ENCODE measurements around the gene CEACAM1. TPM values are rescaled to one million over a fixed set of nuclear protein-coding genes. Genes with fewer than 3 reads are reported as not detected.
"Not testable (repeated sequence)": the region's sequence is repeated elsewhere in the genome, so short reads cannot be mapped to it uniquely, and the experiment has no call there.

CEACAM1 gene
- total RNA-seq, 1 donor from 2014 or later = 0.46 TPM

DNA sequence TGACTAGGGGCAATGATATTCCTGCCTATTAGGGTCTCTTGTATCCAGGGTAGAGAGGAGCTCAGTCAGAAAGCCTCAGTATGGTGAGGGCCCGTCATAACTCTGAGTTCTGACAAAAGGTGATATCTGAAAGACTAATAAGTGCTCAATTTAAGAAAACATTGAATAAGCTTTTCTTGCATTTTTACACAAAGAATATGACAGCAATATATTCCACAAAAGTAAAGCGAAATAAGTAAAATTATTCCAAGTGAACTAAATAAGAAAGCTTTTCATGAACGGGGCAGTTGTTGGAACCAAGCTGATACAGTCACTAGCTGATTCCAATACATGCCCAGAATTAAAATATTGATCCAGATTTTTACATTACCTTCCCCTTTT lies 40.5 kb downstream of the CEACAM1 start:
- H3K4me3 ChIP-seq (ENCODE audit: low read depth, low read length) = no peak overlapping the region
- TF ChIP-seq, protein P1, sequence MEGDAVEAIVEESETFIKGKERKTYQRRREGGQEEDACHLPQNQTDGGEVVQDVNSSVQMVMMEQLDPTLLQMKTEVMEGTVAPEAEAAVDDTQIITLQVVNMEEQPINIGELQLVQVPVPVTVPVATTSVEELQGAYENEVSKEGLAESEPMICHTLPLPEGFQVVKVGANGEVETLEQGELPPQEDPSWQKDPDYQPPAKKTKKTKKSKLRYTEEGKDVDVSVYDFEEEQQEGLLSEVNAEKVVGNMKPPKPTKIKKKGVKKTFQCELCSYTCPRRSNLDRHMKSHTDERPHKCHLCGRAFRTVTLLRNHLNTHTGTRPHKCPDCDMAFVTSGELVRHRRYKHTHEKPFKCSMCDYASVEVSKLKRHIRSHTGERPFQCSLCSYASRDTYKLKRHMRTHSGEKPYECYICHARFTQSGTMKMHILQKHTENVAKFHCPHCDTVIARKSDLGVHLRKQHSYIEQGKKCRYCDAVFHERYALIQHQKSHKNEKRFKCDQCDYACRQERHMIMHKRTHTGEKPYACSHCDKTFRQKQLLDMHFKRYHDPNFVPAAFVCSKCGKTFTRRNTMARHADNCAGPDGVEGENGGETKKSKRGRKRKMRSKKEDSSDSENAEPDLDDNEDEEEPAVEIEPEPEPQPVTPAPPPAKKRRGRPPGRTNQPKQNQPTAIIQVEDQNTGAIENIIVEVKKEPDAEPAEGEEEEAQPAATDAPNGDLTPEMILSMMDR (conservative IDR thresholded peaks at IDR 0.05; ENCODE audit: low read depth, low read length) = no peak
- DNase-seq (ENCODE audit: low read depth) = no peak

- TF ChIP-seq, protein P1 (conservative IDR thresholded peaks at IDR 0.05; ENCODE audit: low read depth, low read length) = no peak
- DNase-seq (ENCODE audit: low read depth) = no peak
- H3K4me3 ChIP-seq (ENCODE audit: low read depth, low read length) = no peak overlapping the region
Observed at GRCh38 chr19:42487032-42487797, 41.1 kb downstream of the CEACAM1 start.

DNA sequence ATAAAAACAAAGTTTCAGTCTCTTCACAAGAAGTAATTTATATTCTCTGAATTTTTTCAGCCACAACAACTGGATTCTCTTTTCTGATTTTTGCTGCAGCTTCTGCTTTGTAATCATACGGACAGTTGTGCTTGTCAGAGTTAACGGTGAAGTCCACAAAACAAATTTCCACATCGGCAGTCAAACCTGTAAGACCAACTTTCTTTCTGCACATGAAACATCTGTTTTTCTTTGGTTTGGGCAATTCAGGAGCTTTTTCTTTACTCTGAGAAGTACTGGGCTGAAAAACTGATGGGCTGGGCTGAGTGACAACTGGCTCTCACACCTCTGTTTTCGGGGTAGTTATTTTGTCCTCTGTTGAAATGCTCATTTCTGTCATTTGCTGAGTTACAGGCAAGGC lies 43.2 kb downstream of the CEACAM1 start:
- H3K4me3 ChIP-seq (ENCODE audit: low read depth, low read length); DNase-seq (ENCODE audit: low read depth): not testable (repeated sequence)

GRCh38 chr19:42480335-42481095 lies 47.8 kb downstream of the CEACAM1 start:
- no peak for DNase-seq (ENCODE audit: low read depth)
- TF ChIP-seq, protein P1 (conservative IDR thresholded peaks at IDR 0.05; ENCODE audit: low read depth, low read length) = no peak
- H3K4me3 ChIP-seq (ENCODE audit: low read depth, low read length) = no peak overlapping the region

DNA sequence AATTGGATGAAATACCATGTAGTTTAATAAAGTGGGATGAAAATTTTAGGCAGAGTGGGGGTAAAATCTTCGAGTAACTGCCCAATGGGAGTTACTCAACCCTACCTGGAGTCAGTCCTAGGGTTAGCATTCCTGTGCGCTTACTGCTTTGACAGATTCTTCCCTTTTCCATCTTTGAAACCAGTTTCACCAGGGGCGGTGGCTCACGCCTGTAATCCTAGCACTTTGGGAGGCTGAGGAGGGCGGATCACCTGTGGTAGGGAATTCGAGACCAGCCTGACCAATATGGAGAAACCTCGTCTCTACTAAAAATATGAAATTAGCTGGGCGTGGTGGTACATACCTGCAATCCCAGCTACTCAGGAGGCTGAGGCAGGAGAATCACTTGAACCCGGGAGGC lies 48.5 kb downstream of the CEACAM1 start:
- TF ChIP-seq, protein P1 (conservative IDR thresholded peaks at IDR 0.05; ENCODE audit: low read depth, low read length) = no peak
- H3K4me3 ChIP-seq (ENCODE audit: low read depth, low read length) = no peak overlapping the region
- DNase-seq (ENCODE audit: low read depth) = no peak

DNA sequence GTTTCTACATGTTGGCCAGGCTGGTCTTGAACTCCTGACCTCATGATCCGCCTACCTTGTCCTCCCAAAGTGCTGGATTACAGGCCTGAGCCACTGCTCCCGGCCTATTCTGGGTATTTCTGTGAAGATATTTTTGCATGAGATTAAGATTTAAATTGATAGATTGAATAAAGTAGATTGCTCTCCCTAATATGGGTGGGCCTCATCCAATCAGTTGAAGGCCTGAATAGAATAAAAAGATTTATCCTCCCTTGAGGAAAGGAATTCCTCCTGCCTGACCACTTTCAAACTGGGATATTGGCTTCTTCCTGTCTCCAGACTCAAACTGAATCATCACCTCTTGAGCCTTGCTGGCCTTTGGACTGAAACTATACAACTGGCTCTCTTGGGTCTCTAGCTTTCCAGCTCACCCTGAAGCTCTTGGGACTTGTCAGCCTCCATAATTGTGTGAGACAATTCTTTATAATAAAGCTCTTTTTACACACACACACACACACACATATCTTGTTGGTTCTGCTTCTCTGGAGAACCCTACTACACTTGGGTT lies 49.4 kb downstream of the CEACAM1 start:
- H3K4me3 ChIP-seq (ENCODE audit: low read depth, low read length) = no peak overlapping the region
- TF ChIP-seq, protein P1 (conservative IDR thresholded peaks at IDR 0.05; ENCODE audit: low read depth, low read length) = no peak

GRCh38 chr19:42477933-42478332 lies 50.3 kb downstream of the CEACAM1 start:
- H3K4me3 ChIP-seq (ENCODE audit: low read depth, low read length) = no peak overlapping the region
- TF ChIP-seq, protein P1 (conservative IDR thresholded peaks at IDR 0.05; ENCODE audit: low read depth, low read length) = no peak
- DNase-seq (ENCODE audit: low read depth) = no peak

More for the DNA sequence above, 49.4 kb downstream of the CEACAM1 start:
- no peak for DNase-seq (ENCODE audit: low read depth)
